GM12891 (cell line): ENCODE data around the gene OAT.
"Not testable (repeated sequence)": the region's sequence is repeated elsewhere in the genome, so short reads cannot be mapped to it uniquely, and the experiment has no call there.

Experiments
- PAX5 ChIP-seq: IDR thresholded peaks from 2 replicates; pipeline ENCODE4 v1.6.1; 2011; ENCODE audit warnings: low read length, moderate library complexity, mild to moderate bottlenecking; ENCODE audit not compliant: insufficient read depth, severe bottlenecking
- POLR2A ChIP-seq: IDR thresholded peaks from 2 replicates; pipeline ENCODE4 v1.6.1; 2011; ENCODE audit warnings: low read depth, low read length, control low read depth
- POLR2AphosphoS5 ChIP-seq: IDR thresholded peaks from 2 replicates; pipeline ENCODE4 v1.6.1; 2011; ENCODE audit warnings: low read depth, low read length, control low read depth
- POU2F2 ChIP-seq: IDR thresholded peaks from 2 replicates; pipeline ENCODE4 v1.6.1; 2011; ENCODE audit warnings: low read depth, mild to moderate bottlenecking, control low read depth, low read length, moderate library complexity
- SPI1 ChIP-seq: IDR thresholded peaks from 2 replicates; pipeline ENCODE4 v1.6.1; 2011; ENCODE audit warnings: low read depth, low read length, control low read depth
- TAF1 ChIP-seq: IDR thresholded peaks from 2 replicates; pipeline ENCODE4 v1.6.1; 2011; ENCODE audit warnings: low read depth, low read length, control low read depth

DNA sequence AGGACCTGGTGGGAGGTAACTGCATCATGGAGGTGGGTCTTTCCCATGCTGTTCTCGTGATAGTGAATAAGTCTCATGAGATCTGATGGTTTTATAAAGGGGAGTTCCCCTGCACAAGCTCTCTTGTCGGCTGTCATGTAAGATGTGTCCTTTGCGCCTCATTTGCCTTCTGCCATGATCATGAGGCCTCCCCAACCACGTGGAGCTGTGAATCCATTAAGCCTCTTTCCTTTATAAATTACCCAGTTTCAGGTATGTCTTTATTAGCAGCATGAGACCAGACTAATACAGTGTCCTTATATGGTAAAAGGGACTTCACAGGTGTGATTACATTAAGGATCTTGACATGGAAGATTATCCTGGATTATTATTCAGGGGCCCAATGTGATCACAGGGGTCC is 49.2 kb downstream of the OAT start:
- TF ChIP-seq POLR2A, POLR2AphosphoS5, POU2F2, TAF1, SPI1, PAX5: not testable (repeated sequence)
